ENCODE results near the gene MRPL43. TPM values are rescaled to one million over a fixed set of nuclear protein-coding genes. Genes with fewer than 3 reads are reported as not detected.
A peak's percentile ranks its signal among the peaks of the same experiment; 100 is the strongest.
"Not testable (repeated sequence)": the region's sequence is repeated elsewhere in the genome, so short reads cannot be mapped to it uniquely, and the experiment has no call there.

Gene MRPL43
- total RNA-seq, 4 donors from 2014 or later, result 54.2 to 89.1 (median 62.7) TPM

- 78% methylated on average over 4 of the region's 10 CpGs for WGBS
- H3K27ac ChIP-seq, result no peak overlapping the region
- peak; percentile 24 to 54 for DNase-seq (ENCODE audit: low spot score in 2 of 2)
- no peak overlapping the region for H3K4me3 ChIP-seq
- peaks cover 35% of the 10 kb centered on the region for H3K36me3 ChIP-seq
- no peaks in the 10 kb centered on the region for H3K27me3 ChIP-seq
- H3K4me1 ChIP-seq, result no peaks in the 10 kb centered on the region
- H3K9me3 ChIP-seq, result no peaks in the 10 kb centered on the region
- no peak for TF ChIP-seq POLR2AphosphoS5 (IDR thresholded peaks at IDR 0.05)
- TF ChIP-seq CTCF (IDR thresholded peaks at IDR 0.05), result no peak
- no peak for TF ChIP-seq POLR2A (IDR thresholded peaks at IDR 0.05)
- TF ChIP-seq EP300 (IDR thresholded peaks at IDR 0.05), result no peak
These were observed 8.4 kb downstream of the MRPL43 start for GRCh38 chr10:100978901-100979195.

GRCh38 chr10:100978121-100978900 is 9.0 kb downstream of the MRPL43 start:
- Histone ChIP-seq H3K4me3 (no peak overlapping the region), H3K4me1 (no peaks in the 10 kb centered on the region), H3K36me3 (peaks cover 30% of the 10 kb centered on the region), H3K9me3 (no peaks in the 10 kb centered on the region), H3K27me3 (no peaks in the 10 kb centered on the region), H3K27ac (no peak overlapping the region)
- TF ChIP-seq CTCF (IDR thresholded peaks at IDR 0.05), result no peak
- TF ChIP-seq EP300 (IDR thresholded peaks at IDR 0.05), result no peak
- TF ChIP-seq POLR2AphosphoS5 (IDR thresholded peaks at IDR 0.05), result no peak
- no peak for TF ChIP-seq POLR2A (IDR thresholded peaks at IDR 0.05)
- DNase-seq (ENCODE audit: low spot score in 2 of 2), result peak; percentile 44 to 46
- 90% methylated on average over 13 of the region's 13 CpGs for WGBS

- Histone ChIP-seq H3K27me3 (no peaks in the 10 kb centered on the region), H3K4me3 (no peak overlapping the region), H3K27ac (no peak overlapping the region), H3K4me1 (no peaks in the 10 kb centered on the region), H3K36me3 (peaks cover 23% of the 10 kb centered on the region), H3K9me3 (no peaks in the 10 kb centered on the region)
- peak; percentile 38 to 52 for DNase-seq (ENCODE audit: low spot score in 2 of 2)
- WGBS, result 83% methylated on average over 6 of the region's 6 CpGs
- TF ChIP-seq CTCF (IDR thresholded peaks at IDR 0.05) (no peak), POLR2AphosphoS5 (IDR thresholded peaks at IDR 0.05) (no peak), EP300 (IDR thresholded peaks at IDR 0.05) (no peak), POLR2A (IDR thresholded peaks at IDR 0.05) (no peak)
These were observed 9.9 kb downstream of the MRPL43 start for GRCh38 chr10:100977436-100977835.

- no peak overlapping the region for H3K4me3 ChIP-seq
These were observed 10.4 kb downstream of the MRPL43 start for GRCh38 chr10:100976906-100977305.

GRCh38 chr10:100975397-100975796 is 11.9 kb downstream of the MRPL43 start:
- H3K9me3 ChIP-seq, H3K27ac ChIP-seq, H3K4me3 ChIP-seq, H3K4me1 ChIP-seq, H3K27me3 ChIP-seq: not testable (repeated sequence)
- WGBS, result 92% methylated on average over 8 of the region's 8 CpGs
- DNase-seq (ENCODE audit: low spot score in 2 of 2), result peak in 1 of 2 donors; percentile 13
- peaks cover 11% of the 10 kb centered on the region for H3K36me3 ChIP-seq

More at GRCh38 chr10:100976906-100977305, 10.4 kb downstream of the MRPL43 start:
- TF ChIP-seq CTCF (IDR thresholded peaks at IDR 0.05), result no peak
- no peak for TF ChIP-seq EP300 (IDR thresholded peaks at IDR 0.05)
- TF ChIP-seq POLR2A (IDR thresholded peaks at IDR 0.05), result no peak
- no peak for TF ChIP-seq POLR2AphosphoS5 (IDR thresholded peaks at IDR 0.05)
- 62% methylated on average over 3 of the region's 3 CpGs for WGBS
- DNase-seq (ENCODE audit: low spot score in 2 of 2), result peak in 1 of 2 donors; percentile 9
- H3K9me3 ChIP-seq, result no peaks in the 10 kb centered on the region
- no peaks in the 10 kb centered on the region for H3K27me3 ChIP-seq
- H3K4me1 ChIP-seq, result no peaks in the 10 kb centered on the region
- peaks cover 23% of the 10 kb centered on the region for H3K36me3 ChIP-seq
- no peak overlapping the region for H3K27ac ChIP-seq

All from suprapubic skin (tissue), 4 donors.